GM13976 (cell line): ENCODE results near the gene HNRNPUL1.
"Not testable (repeated sequence)": the region's sequence is repeated elsewhere in the genome, so short reads cannot be mapped to it uniquely, and the experiment has no call there.

Experiments used
- DNase-seq: peaks from one replicate; pipeline ENCODE4 v3.0.0; 2012; ENCODE audit warnings: low spot score
- CTCF ChIP-seq: IDR thresholded peaks from 2 replicates; pipeline ENCODE4 v1.5.1; 2012; ENCODE audit warnings: borderline replicate concordance, mild to moderate bottlenecking; ENCODE audit not compliant: insufficient read depth; ENCODE audit errors: extremely low read depth, missing control alignments, control extremely low read depth
- in situ Hi-C: fragments of 300-500 bp; cut with MboI; formaldehyde crosslinking; loops from one replicate; pipeline ENCODE4 v1.12.0; 2022; ENCODE audit warnings: low sequenced_read_pairs, mixed read lengths, inconsistent platforms; ENCODE audit not compliant: unreplicated experiment

The HNRNPUL1 gene

GRCh38 chr19:41226053-41226873 lies 37.9 kb upstream of the HNRNPUL1 start:
- in situ Hi-C loops = no loop called here
- no peak for DNase-seq
- no peak for TF ChIP-seq CTCF

- in situ Hi-C loops = no loop called here
- DNase-seq = no peak
- no peak for TF ChIP-seq CTCF
Measured at GRCh38 chr19:41226874-41227390, 37.2 kb upstream of the HNRNPUL1 start.

GRCh38 chr19:41228486-41228885 lies 35.7 kb upstream of the HNRNPUL1 start:
- DNase-seq = no peak
- in situ Hi-C loops = no loop called here
- TF ChIP-seq CTCF = no peak

- DNase-seq, in situ Hi-C loops: not testable (repeated sequence)
Measured at GRCh38 chr19:41229338-41229737, 34.8 kb upstream of the HNRNPUL1 start.

- DNase-seq = no peak
- no peak for TF ChIP-seq CTCF
Measured at GRCh38 chr19:41230067-41230857, 33.9 kb upstream of the HNRNPUL1 start.

GRCh38 chr19:41232686-41233085 lies 31.5 kb upstream of the HNRNPUL1 start:
- no peak for DNase-seq
- no peak for TF ChIP-seq CTCF
- in situ Hi-C loops = no loop called here

More at GRCh38 chr19:41230067-41230857, 33.9 kb upstream of the HNRNPUL1 start:
- in situ Hi-C loops = no loop called here

GRCh38 chr19:41233748-41234240 lies 30.4 kb upstream of the HNRNPUL1 start:
- TF ChIP-seq CTCF = no peak
- no peak for DNase-seq
- in situ Hi-C loops = no loop called here
